A549 (cell line): ENCODE measurements around the gene LDLRAP1. TPM values are rescaled to one million over a fixed set of nuclear protein-coding genes. Genes with fewer than 3 reads are reported as not detected.

ENCODE experiments used
- ATAC-seq, 2 experiments: fragments of 200-7000 bp in 1 of 2; fragments of >200 bp in 1 of 2; cut with Nextera tagmentation in 1 of 2; cut with Tn5 transposase in 1 of 2; 3 replicates each; pipeline versions ENCODE4 v1.8.0 to v1.9.1; 2018 to 2020; ENCODE audit warnings: mild to moderate bottlenecking in 1 of 2, moderate library complexity in 1 of 2
- CTCF ChIA-PET: fragments of 300-600 bp; sonication (Branson Sonifier 250); formaldehyde crosslinking; extraction: SDS; loops from one replicate; lab custom pipeline; 2021; ENCODE audit warnings: antibody characterized with exemption, inconsistent platforms; lab: Yijun Ruan, JAX
- POLR2A ChIA-PET: fragments of 350-600 bp; formaldehyde crosslinking; extraction: SDS; loops from one replicate; lab custom pipeline; 2021; ENCODE audit warnings: antibody characterized with exemption, inconsistent platforms; lab: Yijun Ruan, JAX
- DNase-seq, 2 experiments: peaks; one replicate each; pipeline versions ENCODE4 v3.0.0 to v3.0.0-alpha.2; 2011 to 2016; ENCODE audit warnings: low read depth in 1 of 2, low spot score in 1 of 2
- FAIRE-seq: peaks from 2 replicates; lab custom pipeline; 2011; peaks lifted over from hg19 to GRCh38; lab: Jason Lieb, UNC
- H3K27ac ChIP-seq, 2 experiments: fragments of >200 bp; sonication (Bioruptor Twin); formaldehyde crosslinking; 3 replicates each; pipeline ENCODE4 v1.5.1; 2016 to 2017
- H3K4me1 ChIP-seq: fragments of >200 bp; sonication (Bioruptor Twin); formaldehyde crosslinking; 3 replicates; pipeline ENCODE4 v1.6.1; 2016
- H3K4me2 ChIP-seq: fragments of >200 bp; sonication (Bioruptor Twin); formaldehyde crosslinking; 3 replicates; pipeline ENCODE4 v1.6.1; 2016
- H3K4me3 ChIP-seq: fragments of >200 bp; sonication (Bioruptor Twin); formaldehyde crosslinking; 3 replicates; pipeline ENCODE4 v1.5.1; 2016
- H3K9me3 ChIP-seq: fragments of >200 bp; sonication (Bioruptor Twin); formaldehyde crosslinking; 3 replicates; pipeline ENCODE4 v1.6.1; 2016
- CTCF ChIP-seq: fragments of >200 bp; sonication (Bioruptor Twin); formaldehyde crosslinking; IDR thresholded peaks from 3 replicates; pipeline ENCODE4 v1.5.1; 2016
- EHF ChIP-seq: fragments of 250-450 bp; sonication (Bioruptor Pico); IDR thresholded peaks from 2 replicates; pipeline ENCODE4 v1.5.0; 2020; ENCODE audit warnings: mild to moderate bottlenecking
- EHMT2 ChIP-seq: fragments of 200-600 bp; sonication (generic); IDR thresholded peaks from 2 replicates; pipeline ENCODE4 v1.6.1; 2016; ENCODE audit warnings: antibody characterized with exemption, low read depth, mild to moderate bottlenecking, moderate library complexity
- ELK1 ChIP-seq: fragments of 150-350 bp; IDR thresholded peaks from 2 replicates; pipeline ENCODE4 v1.6.1; 2014; ENCODE audit warnings: low read depth, mild to moderate bottlenecking, low read length
- EP300 ChIP-seq, 2 experiments: fragments of >200 bp; sonication (Bioruptor Twin); formaldehyde crosslinking; IDR thresholded peaks; 2 replicates in 1 of 2; 3 replicates in 1 of 2; pipeline ENCODE4 v1.6.1; 2016 to 2017
- HDAC2 ChIP-seq: fragments of 200-600 bp; sonication (generic); IDR thresholded peaks from 2 replicates; pipeline ENCODE4 v1.6.1; 2016
- HES2 ChIP-seq: fragments of >200 bp; sonication (Bioruptor Twin); formaldehyde crosslinking; IDR thresholded peaks from 2 replicates; pipeline ENCODE4 v1.6.1; 2016
- HMGXB4 ChIP-seq: fragments of 250-450 bp; sonication (Bioruptor Pico); IDR thresholded peaks from 2 replicates; pipeline ENCODE4 v1.5.0; 2021; ENCODE audit warnings: mild to moderate bottlenecking, moderate library complexity, borderline replicate concordance
- HOXA7 ChIP-seq: fragments of 250-450 bp; sonication (Bioruptor Pico); IDR thresholded peaks from 2 replicates; pipeline ENCODE4 v1.5.0; 2020; ENCODE audit warnings: mild to moderate bottlenecking, moderate library complexity
- JUN ChIP-seq, 2 experiments: fragments of >200 bp; sonication (Bioruptor Twin); formaldehyde crosslinking; IDR thresholded peaks; 2 replicates in 1 of 2; 3 replicates in 1 of 2; pipeline ENCODE4 v1.6.1; 2016 to 2017
- MAX ChIP-seq: IDR thresholded peaks from 2 replicates; pipeline ENCODE4 v1.6.1; 2012
- MAZ ChIP-seq: fragments of 150-350 bp; IDR thresholded peaks from 2 replicates; pipeline ENCODE4 v1.6.1; 2014; ENCODE audit warnings: antibody characterized with exemption, low read depth, low read length, borderline replicate concordance
- NPAS2 ChIP-seq: fragments of 250-450 bp; sonication (Bioruptor Pico); IDR thresholded peaks from 2 replicates; pipeline ENCODE4 v1.8.0; 2022; ENCODE audit warnings: mild to moderate bottlenecking, moderate library complexity, borderline replicate concordance
- PBX3 ChIP-seq: IDR thresholded peaks from 2 replicates; pipeline ENCODE4 v1.6.1; 2012
- POLR2A ChIP-seq: IDR thresholded peaks from 2 replicates; pipeline ENCODE4 v1.6.1; 2012; ENCODE audit warnings: mild to moderate bottlenecking, low read length
- RCOR1 ChIP-seq: fragments of 150-350 bp; IDR thresholded peaks from 2 replicates; pipeline ENCODE4 v1.6.1; 2014; ENCODE audit warnings: antibody characterized with exemption, low read length, low read depth
- USF2 ChIP-seq: fragments of 450-650 bp; IDR thresholded peaks from 2 replicates; pipeline ENCODE4 v1.6.1; 2014; ENCODE audit warnings: antibody characterized with exemption
- ZNF302 ChIP-seq: fragments of 250-450 bp; sonication (Bioruptor Pico); IDR thresholded peaks from 2 replicates; pipeline ENCODE4 v1.9.0; 2021; ENCODE audit warnings: inconsistent platforms, mild to moderate bottlenecking, moderate library complexity
- WGBS: methylation state at CpG from one replicate; pipeline ENCODE4 v1.1.6; 2017; ENCODE audit errors: missing lambda C conversion rate; 5-methylcytosine and 5-hydroxymethylcytosine counted together
- polyA plus RNA-seq, 4 experiments: library from polyadenylated mRNA; depleted of rRNA in 3 of 4; stranded (reverse); fragments of >200 nt; fragmentation: RNase III in 1 of 4; extraction: RNeasy Plus Mini Kit Qiagen cat#74134 plus additional on column Dnase treatment in 1 of 4; gene quantifications; 2 replicates in 3 of 4; 3 replicates in 1 of 4; pipeline ENCODE4 v1.2.3, GENCODE V29; 2011 to 2017

Gene LDLRAP1
- polyA plus RNA-seq, 2 of the 4 experiments (the other 2 are of a cell fraction), result 7.9 to 10.1 TPM

- TF ChIP-seq EP300 (IDR thresholded peaks at IDR 0.05) (no peak), HDAC2 (no peak)
Measured at GRCh38 chr1:25524568-25525360, 18.6 kb upstream of the LDLRAP1 start (continued).

GRCh38 chr1:25525361-25525688 is 18.1 kb upstream of the LDLRAP1 start:
- no peak for FAIRE-seq
- Histone ChIP-seq H3K9me3 (no peaks in the 10 kb centered on the region), H3K4me2 (no peak overlapping the region), H3K4me1 (peaks cover 9% of the 10 kb centered on the region; the same call in 2 of the 3 replicates), H3K27ac (no peak overlapping the region), H3K4me3 (no peak overlapping the region)
- POLR2A ChIA-PET, result no interaction called here
- 71% methylated on average over 4 of the region's 4 CpGs for WGBS
- no peak for ATAC-seq
- CTCF ChIA-PET, result interaction anchor here (1.1 kb wide), 1 partner anchor 47 kb away, joined by 3 read pairs; no protein-coding TSS in a partner anchor
- DNase-seq, result no peak
- no peak for TF ChIP-seq JUN (IDR thresholded peaks at IDR 0.05)
- TF ChIP-seq ELK1, result no peak
- no peak for TF ChIP-seq CTCF
- TF ChIP-seq, all 56 proteins: peak for 0

- no peak for TF ChIP-seq HDAC2
- TF ChIP-seq ZNF302 (CRISPR knock-in tag), result no peak
- TF ChIP-seq JUN (IDR thresholded peaks at IDR 0.05), result no peak
- TF ChIP-seq EP300 (IDR thresholded peaks at IDR 0.05), result no peak
- TF ChIP-seq EHMT2, result no peak
- WGBS, result 82% methylated on average over 1 of the region's 2 CpGs
- FAIRE-seq (no peak), DNase-seq (no peak), ATAC-seq (no peak)
- no peak overlapping the region for H3K4me2 ChIP-seq
- H3K27ac ChIP-seq, result no peak overlapping the region
- H3K4me1 ChIP-seq, result peaks cover 18% of the 10 kb centered on the region; the same call in 2 of the 3 replicates
- no peaks in the 10 kb centered on the region for H3K9me3 ChIP-seq
- CTCF ChIA-PET, result interaction anchor here (0.7 to 1.0 kb wide), 2 partner anchors 8 to 10 kb away, joined by 3 read pairs; no protein-coding TSS in a partner anchor
- H3K4me3 ChIP-seq, result no peak overlapping the region
- POLR2A ChIA-PET, result no interaction called here
Measured at GRCh38 chr1:25526753-25527152, 16.7 kb upstream of the LDLRAP1 start.

GRCh38 chr1:25527226-25527846 is 16.1 kb upstream of the LDLRAP1 start:
- DNase-seq, result no peak
- ATAC-seq, result no peak
- Histone ChIP-seq H3K9me3 (no peaks in the 10 kb centered on the region), H3K4me2 (no peak overlapping the region), H3K4me1 (peaks cover 14% of the 10 kb centered on the region; the same call in 2 of the 3 replicates), H3K27ac (no peak overlapping the region), H3K4me3 (no peak overlapping the region)
- FAIRE-seq, result no peak
- TF ChIP-seq HMGXB4 (CRISPR knock-in tag) (no peak), PBX3 (no peak), HOXA7 (CRISPR knock-in tag) (no peak), USF2 (no peak), POLR2A (no peak), RCOR1 (no peak), HES2 (no peak), JUN (IDR thresholded peaks at IDR 0.05) (no peak), MAZ (no peak), MAX (no peak), EHF (CRISPR knock-in tag) (no peak), NPAS2 (no peak)
- WGBS, result 62% methylated on average over 12 of the region's 12 CpGs
- ChIA-PET POLR2A (no interaction called here), CTCF (interaction anchor here (0.7 to 1.8 kb wide), 3 partner anchors 8 to 24 kb away, joined by 3 read pairs; no protein-coding TSS in a partner anchor)
